Mesendoderm (in vitro differentiated cells): Measurements from ENCODE around the gene GALNT9.

Experiments
- DNase-seq: peaks from one replicate; pipeline ENCODE4 v3.0.0; 2013
- H2AK5ac ChIP-seq: 2 replicates; pipeline ENCODE4 v1.6.1; 2013; ENCODE audit warnings: low read length, inconsistent platforms
- H2BK120ac ChIP-seq: 2 replicates; pipeline ENCODE4 v1.6.1; 2013; ENCODE audit warnings: low read depth, mild to moderate bottlenecking, low read length, moderate library complexity, mixed read lengths
- H2BK15ac ChIP-seq: replicated peaks from 2 replicates; pipeline ENCODE4 v1.6.1; 2013; ENCODE audit warnings: low read depth, mild to moderate bottlenecking, moderate library complexity
- H2BK5ac ChIP-seq: 2 replicates; pipeline ENCODE4 v1.6.1; 2013; ENCODE audit warnings: low read length, inconsistent platforms
- H3K18ac ChIP-seq: 2 replicates; pipeline ENCODE4 v1.6.1; 2013; ENCODE audit warnings: mild to moderate bottlenecking, low read length, mixed read lengths
- H3K23ac ChIP-seq: one replicate; pipeline ENCODE4 v1.6.1; 2013; ENCODE audit warnings: low read length
- H3K27ac ChIP-seq: 2 replicates; pipeline ENCODE4 v1.5.1; 2013; ENCODE audit warnings: low read depth, mild to moderate bottlenecking, inconsistent platforms, low read length, moderate library complexity
- H3K27me3 ChIP-seq: 2 replicates; pipeline ENCODE4 v1.6.1; 2013; ENCODE audit warnings: low read length, control low read depth, mild to moderate bottlenecking, inconsistent platforms; ENCODE audit not compliant: insufficient read depth, poor library complexity
- H3K36me3 ChIP-seq: 2 replicates; pipeline ENCODE4 v1.6.1; 2013; ENCODE audit warnings: low read length, inconsistent platforms; ENCODE audit not compliant: control insufficient read depth, insufficient read depth
- H3K4ac ChIP-seq: one replicate; pipeline ENCODE4 v1.6.1; 2013; ENCODE audit warnings: low read depth, mild to moderate bottlenecking, low read length, moderate library complexity
- H3K4me1 ChIP-seq: 2 replicates; pipeline ENCODE4 v1.6.1; 2013; ENCODE audit warnings: low read depth, low read length, inconsistent platforms; ENCODE audit not compliant: control insufficient read depth
- H3K4me2 ChIP-seq: 2 replicates; pipeline ENCODE4 v1.6.1; 2013; ENCODE audit warnings: low read length
- H3K4me3 ChIP-seq: 2 replicates; pipeline ENCODE4 v1.5.1; 2013; ENCODE audit warnings: mild to moderate bottlenecking, low read length
- H3K56ac ChIP-seq: one replicate; pipeline ENCODE4 v1.6.1; 2013; ENCODE audit warnings: low read length
- H3K79me1 ChIP-seq: 2 replicates; pipeline ENCODE4 v1.6.1; 2013; ENCODE audit warnings: low read length, inconsistent platforms
- H3K79me2 ChIP-seq: 2 replicates; pipeline ENCODE4 v1.6.1; 2013; ENCODE audit warnings: mild to moderate bottlenecking, low read length; ENCODE audit not compliant: control insufficient read depth, insufficient read depth
- H3K9ac ChIP-seq: 2 replicates; pipeline ENCODE4 v1.6.1; 2013; ENCODE audit warnings: low read length, inconsistent platforms
- H4K5ac ChIP-seq: one replicate; pipeline ENCODE4 v1.6.1; 2013; ENCODE audit warnings: low read length
- H4K8ac ChIP-seq: one replicate; pipeline ENCODE4 v1.6.1; 2013; ENCODE audit warnings: low read depth, mild to moderate bottlenecking, control low read depth, low read length, moderate library complexity
- WGBS: extraction: QIAGEN DNeasy Blood & Tissue Kit; methylation state at CpG from one replicate; pipeline ENCODE4 v1.1.7; 2013; ENCODE audit warnings: low lambda C conversion rate, missing lambda C conversion rate; ENCODE audit not compliant: insufficient coverage; ENCODE audit errors: extremely low coverage; 5-methylcytosine and 5-hydroxymethylcytosine counted together

The GALNT9 gene

GRCh38 chr12:132182711-132183365 is 146.6 kb downstream of the GALNT9 start:
- no peak overlapping the region for H4K8ac ChIP-seq
- H3K18ac ChIP-seq: no peak overlapping the region
- H3K9ac ChIP-seq: no peak overlapping the region
- H2AK5ac ChIP-seq: no peak overlapping the region
- H3K4me1 ChIP-seq: no peaks in the 10 kb centered on the region
- H4K5ac ChIP-seq: no peak overlapping the region
- H3K4ac ChIP-seq: no peak overlapping the region
- no peak overlapping the region for H3K27ac ChIP-seq
- H3K36me3 ChIP-seq: no peaks in the 10 kb centered on the region
- H2BK15ac ChIP-seq: no peak overlapping the region
- H3K79me2 ChIP-seq: no peaks in the 10 kb centered on the region
- H2BK5ac ChIP-seq: no peak overlapping the region
- no peak overlapping the region for H3K4me3 ChIP-seq
- H3K4me2 ChIP-seq: no peak overlapping the region
- H3K27me3 ChIP-seq: no peaks in the 10 kb centered on the region
- no peak overlapping the region for H3K56ac ChIP-seq
- WGBS: no CpG with 5 or more reads among the region's 10 CpGs
- no peak overlapping the region for H3K23ac ChIP-seq
- H2BK120ac ChIP-seq: no peak overlapping the region
- H3K79me1 ChIP-seq: no peaks in the 10 kb centered on the region
- no peak for DNase-seq

GRCh38 chr12:132182206-132182710 is 147.1 kb downstream of the GALNT9 start:
- Histone ChIP-seq H3K27me3 (no peaks in the 10 kb centered on the region), H3K4me3 (no peak overlapping the region), H3K18ac (no peak overlapping the region)

GRCh38 chr12:132181570-132182200 is 147.7 kb downstream of the GALNT9 start:
- no peaks in the 10 kb centered on the region for H3K27me3 ChIP-seq
- no peaks in the 10 kb centered on the region for H3K79me2 ChIP-seq
- H3K18ac ChIP-seq: no peak overlapping the region
- no peak overlapping the region for H4K8ac ChIP-seq
- no peak overlapping the region for H2BK5ac ChIP-seq
- H4K5ac ChIP-seq: no peak overlapping the region
- no peak overlapping the region for H2AK5ac ChIP-seq
- H2BK15ac ChIP-seq: no peak overlapping the region
- no peaks in the 10 kb centered on the region for H3K79me1 ChIP-seq
- no peaks in the 10 kb centered on the region for H3K4me1 ChIP-seq
- H3K9ac ChIP-seq: no peak overlapping the region
- no peaks in the 10 kb centered on the region for H3K36me3 ChIP-seq
- no peak for DNase-seq
- no CpG with 5 or more reads among the region's 33 CpGs for WGBS
- H3K27ac ChIP-seq: no peak overlapping the region
- no peak overlapping the region for H3K56ac ChIP-seq
- H2BK120ac ChIP-seq: no peak overlapping the region
- H3K4ac ChIP-seq: no peak overlapping the region
- no peak overlapping the region for H3K4me3 ChIP-seq
- no peak overlapping the region for H3K23ac ChIP-seq
- H3K4me2 ChIP-seq: no peak overlapping the region

More at GRCh38 chr12:132182206-132182710, 147.1 kb downstream of the GALNT9 start:
- Histone ChIP-seq H3K56ac (no peak overlapping the region), H3K9ac (no peak overlapping the region), H3K4ac (no peak overlapping the region), H3K23ac (no peak overlapping the region), H2BK5ac (no peak overlapping the region), H3K4me2 (no peak overlapping the region), H2BK15ac (no peak overlapping the region), H3K79me1 (no peaks in the 10 kb centered on the region), H4K8ac (no peak overlapping the region), H3K79me2 (no peaks in the 10 kb centered on the region), H2BK120ac (no peak overlapping the region), H3K36me3 (no peaks in the 10 kb centered on the region), H3K4me1 (no peaks in the 10 kb centered on the region), H3K27ac (no peak overlapping the region), H4K5ac (no peak overlapping the region), H2AK5ac (no peak overlapping the region)
- no peak for DNase-seq
- WGBS: no CpG with 5 or more reads among the region's 21 CpGs

- H3K18ac ChIP-seq: no peak overlapping the region
Observed at GRCh38 chr12:132180648-132181546, 148.5 kb downstream of the GALNT9 start.

GRCh38 chr12:132179431-132180362 is 149.7 kb downstream of the GALNT9 start:
- Histone ChIP-seq H3K23ac (no peak overlapping the region), H3K4ac (no peak overlapping the region), H3K9ac (no peak overlapping the region), H3K4me2 (no peak overlapping the region), H3K27me3 (no peaks in the 10 kb centered on the region), H2BK120ac (no peak overlapping the region), H2BK5ac (no peak overlapping the region), H3K4me3 (no peak overlapping the region), H2AK5ac (no peak overlapping the region), H4K5ac (no peak overlapping the region), H3K27ac (no peak overlapping the region), H3K4me1 (no peaks in the 10 kb centered on the region), H3K56ac (no peak overlapping the region), H2BK15ac (no peak overlapping the region), H3K18ac (no peak overlapping the region), H4K8ac (no peak overlapping the region), H3K79me1 (no peaks in the 10 kb centered on the region), H3K36me3 (no peaks in the 10 kb centered on the region), H3K79me2 (no peaks in the 10 kb centered on the region)
- WGBS: no CpG with 5 or more reads among the region's 19 CpGs
- DNase-seq: no peak

More at GRCh38 chr12:132180648-132181546, 148.5 kb downstream of the GALNT9 start:
- Histone ChIP-seq H4K5ac (no peak overlapping the region), H2BK5ac (no peak overlapping the region), H4K8ac (no peak overlapping the region), H3K36me3 (no peaks in the 10 kb centered on the region), H3K79me2 (no peaks in the 10 kb centered on the region), H3K27me3 (no peaks in the 10 kb centered on the region), H3K4me2 (no peak overlapping the region), H3K9ac (no peak overlapping the region), H2BK15ac (no peak overlapping the region), H3K4ac (no peak overlapping the region), H3K23ac (no peak overlapping the region), H2BK120ac (no peak overlapping the region), H3K27ac (no peak overlapping the region), H3K4me1 (no peaks in the 10 kb centered on the region), H3K4me3 (no peak overlapping the region), H2AK5ac (no peak overlapping the region), H3K79me1 (no peaks in the 10 kb centered on the region), H3K56ac (no peak overlapping the region)
- WGBS: no CpG with 5 or more reads among the region's 30 CpGs
- no peak for DNase-seq
